Progenitor cell of endocrine pancreas (in vitro differentiated cells): ENCODE results near the gene MRPL55. TPM values are rescaled to one million over a fixed set of nuclear protein-coding genes. Genes with fewer than 3 reads are reported as not detected.

Source experiments
- DNase-seq: peaks from one replicate; pipeline ENCODE4 v3.0.0; 2021; ENCODE audit warnings: low spot score; ENCODE audit not compliant: unreplicated experiment
- H3K27ac Mint-ChIP-seq: 2 replicates; pipeline ENCODE4 v1.8.0; 2021; ENCODE audit warnings: mild to moderate bottlenecking, moderate library complexity, mixed read lengths
- H3K27me3 Mint-ChIP-seq: 2 replicates; pipeline ENCODE4 v1.8.0; 2021; ENCODE audit warnings: mixed read lengths
- H3K36me3 Mint-ChIP-seq: 2 replicates; pipeline ENCODE4 v1.8.0; 2022; ENCODE audit warnings: mixed read lengths; ENCODE audit not compliant: insufficient read depth
- H3K4me1 Mint-ChIP-seq: 2 replicates; pipeline ENCODE4 v1.8.0; 2021; ENCODE audit warnings: low read depth, mixed read lengths
- H3K4me3 Mint-ChIP-seq: 2 replicates; pipeline ENCODE4 v1.8.0; 2021; ENCODE audit warnings: low read depth, mild to moderate bottlenecking, moderate library complexity, mixed read lengths
- H3K9me3 Mint-ChIP-seq: 2 replicates; pipeline ENCODE4 v1.8.0; 2021; ENCODE audit warnings: low read depth, mixed read lengths
- total RNA-seq: library from RNA; stranded (reverse); gene quantifications from 2 replicates; pipeline ENCODE4 v1.2.1, GENCODE V29; 2021
- TF ChIP-seq, protein P1 (sequence below): fragments of 200-600 bp; sonication (generic); IDR thresholded peaks from one replicate; pipeline ENCODE4 v1.5.0; 2021; ENCODE audit warnings: antibody characterized with exemption, mild to moderate bottlenecking; ENCODE audit not compliant: unreplicated experiment

MRPL55 gene
- total RNA-seq, 1 donor from 2014 or later: 50.3 TPM

- peaks cover 7% of the 10 kb centered on the region for H3K9me3 Mint-ChIP-seq
- H3K27me3 Mint-ChIP-seq: no peaks in the 10 kb centered on the region
- H3K4me1 Mint-ChIP-seq: peaks cover 53% of the 10 kb centered on the region
- H3K36me3 Mint-ChIP-seq: peaks cover 20% of the 10 kb centered on the region
- no peak for DNase-seq
- H3K4me3 Mint-ChIP-seq: no peak overlapping the region
- TF ChIP-seq, protein P1, sequence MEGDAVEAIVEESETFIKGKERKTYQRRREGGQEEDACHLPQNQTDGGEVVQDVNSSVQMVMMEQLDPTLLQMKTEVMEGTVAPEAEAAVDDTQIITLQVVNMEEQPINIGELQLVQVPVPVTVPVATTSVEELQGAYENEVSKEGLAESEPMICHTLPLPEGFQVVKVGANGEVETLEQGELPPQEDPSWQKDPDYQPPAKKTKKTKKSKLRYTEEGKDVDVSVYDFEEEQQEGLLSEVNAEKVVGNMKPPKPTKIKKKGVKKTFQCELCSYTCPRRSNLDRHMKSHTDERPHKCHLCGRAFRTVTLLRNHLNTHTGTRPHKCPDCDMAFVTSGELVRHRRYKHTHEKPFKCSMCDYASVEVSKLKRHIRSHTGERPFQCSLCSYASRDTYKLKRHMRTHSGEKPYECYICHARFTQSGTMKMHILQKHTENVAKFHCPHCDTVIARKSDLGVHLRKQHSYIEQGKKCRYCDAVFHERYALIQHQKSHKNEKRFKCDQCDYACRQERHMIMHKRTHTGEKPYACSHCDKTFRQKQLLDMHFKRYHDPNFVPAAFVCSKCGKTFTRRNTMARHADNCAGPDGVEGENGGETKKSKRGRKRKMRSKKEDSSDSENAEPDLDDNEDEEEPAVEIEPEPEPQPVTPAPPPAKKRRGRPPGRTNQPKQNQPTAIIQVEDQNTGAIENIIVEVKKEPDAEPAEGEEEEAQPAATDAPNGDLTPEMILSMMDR: no peak
- H3K27ac Mint-ChIP-seq: peak overlapping the region; percentile 80
Measured at GRCh38 chr1:228089519-228090380, 19.3 kb downstream of the MRPL55 start.

DNA sequence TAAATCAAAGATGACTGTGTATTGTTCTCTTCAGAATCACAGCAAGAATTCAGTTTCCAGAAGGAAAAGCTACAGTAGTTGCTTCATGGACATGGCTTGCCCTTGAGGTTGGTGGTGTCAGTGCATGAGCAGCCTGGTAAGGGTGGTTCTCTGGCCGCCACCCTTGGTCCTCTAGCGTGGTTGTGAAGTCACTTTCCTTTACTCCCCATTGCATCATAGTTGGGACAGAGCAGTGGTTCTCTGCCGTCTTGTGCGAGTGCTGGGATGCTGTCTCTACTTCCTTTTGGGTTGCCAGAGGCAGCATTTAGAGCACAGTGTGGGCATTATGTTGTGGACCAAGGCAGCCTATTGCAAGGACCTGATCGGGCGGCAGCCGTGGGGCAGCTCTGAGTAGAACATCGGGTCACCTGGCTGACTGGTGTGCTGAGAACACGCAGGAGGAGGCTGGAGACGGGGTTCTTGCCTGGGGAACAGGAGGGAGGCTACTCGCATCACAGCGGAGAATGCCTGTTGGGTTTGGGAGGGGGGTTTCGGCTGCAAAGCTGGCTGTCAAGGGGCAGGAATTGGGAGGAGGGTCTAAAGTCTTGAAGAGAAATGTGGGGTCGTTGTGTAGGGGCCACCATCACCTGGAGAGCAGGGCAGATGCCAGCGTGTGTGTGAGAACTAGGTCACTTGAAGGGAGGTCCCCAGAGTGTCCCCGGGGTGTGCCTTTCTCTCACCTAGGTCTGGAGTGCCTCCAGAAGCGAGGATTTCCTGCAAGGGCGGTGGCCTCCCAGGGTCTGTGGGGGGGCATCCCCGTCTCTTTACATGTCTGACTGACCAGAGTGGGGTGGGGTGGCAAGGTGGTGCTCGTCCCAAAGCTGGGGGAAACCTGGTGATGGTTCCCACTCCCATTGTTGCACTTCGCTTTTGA lies 20.3 kb downstream of the MRPL55 start:
- H3K27ac Mint-ChIP-seq: peak overlapping the region; percentile 85
- peaks cover 62% of the 10 kb centered on the region for H3K4me1 Mint-ChIP-seq
- no peak for DNase-seq
- peaks cover 13% of the 10 kb centered on the region for H3K36me3 Mint-ChIP-seq
- no peaks in the 10 kb centered on the region for H3K9me3 Mint-ChIP-seq
- H3K4me3 Mint-ChIP-seq: no peak overlapping the region
- no peaks in the 10 kb centered on the region for H3K27me3 Mint-ChIP-seq
- TF ChIP-seq, protein P1: no peak

- peak overlapping the region; percentile 84 for H3K27ac Mint-ChIP-seq
- H3K4me1 Mint-ChIP-seq: peaks cover 64% of the 10 kb centered on the region
- TF ChIP-seq, protein P1: no peak
- no peak for DNase-seq
- no peak overlapping the region for H3K4me3 Mint-ChIP-seq
- H3K36me3 Mint-ChIP-seq: peaks cover 12% of the 10 kb centered on the region
- no peaks in the 10 kb centered on the region for H3K9me3 Mint-ChIP-seq
- H3K27me3 Mint-ChIP-seq: no peaks in the 10 kb centered on the region
Measured at GRCh38 chr1:228087771-228088251, 21.3 kb downstream of the MRPL55 start.

DNA sequence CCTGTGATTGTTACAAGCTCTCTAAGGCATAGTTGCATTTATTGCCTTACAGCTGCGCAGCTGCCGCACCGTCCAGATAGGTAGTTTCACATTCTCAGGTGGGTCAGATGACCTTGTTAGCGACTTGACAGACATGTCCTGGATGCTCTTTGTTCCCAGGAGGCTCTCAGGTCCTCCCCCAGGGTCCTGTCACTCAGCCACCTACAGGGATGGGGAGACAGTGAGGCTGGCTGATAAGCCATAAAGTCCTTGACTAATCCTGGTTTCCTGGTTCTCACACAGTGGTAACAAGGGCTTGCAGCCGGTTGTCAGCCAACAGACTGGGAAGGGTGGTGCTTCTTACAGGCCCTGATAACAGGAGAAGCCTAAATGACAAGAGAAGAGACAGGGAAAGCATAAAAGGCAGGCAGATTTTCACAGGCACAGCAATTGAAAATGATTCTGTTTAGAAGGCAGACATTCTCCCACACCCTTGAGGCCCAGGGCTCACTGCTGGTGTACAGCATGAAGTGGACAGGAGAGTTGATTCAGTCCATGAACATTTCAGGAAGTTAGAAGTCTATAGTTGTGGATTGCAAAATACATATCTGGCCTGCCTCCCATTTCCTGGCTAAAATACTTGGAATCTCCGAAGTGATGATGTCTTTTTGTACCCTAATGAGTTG lies 23.7 kb downstream of the MRPL55 start:
- peak overlapping the region; percentile 100 for H3K4me3 Mint-ChIP-seq
- no peaks in the 10 kb centered on the region for H3K9me3 Mint-ChIP-seq
- H3K27ac Mint-ChIP-seq: peak overlapping the region; percentile 100
- no peaks in the 10 kb centered on the region for H3K27me3 Mint-ChIP-seq
- TF ChIP-seq, protein P1: no peak
- H3K36me3 Mint-ChIP-seq: peaks cover 7% of the 10 kb centered on the region
- no peak for DNase-seq
- peaks cover 54% of the 10 kb centered on the region for H3K4me1 Mint-ChIP-seq
